ENCODE data around the gene NHLRC2.

The NHLRC2 gene

GRCh38 chr10:113921561-113922370, 67.3 kb downstream of the NHLRC2 start:
- Histone ChIP-seq H3K4ac (ENCODE audit: low read depth, low read length) (no peak overlapping the region), H3K4me2 (ENCODE audit: low read length) (no peak overlapping the region), H3K18ac (ENCODE audit: low read length) (no peak overlapping the region), H3K27ac (ENCODE audit: low read depth, low read length) (no peak overlapping the region), H2BK12ac (ENCODE audit: low read length) (no peak overlapping the region), H3K79me1 (ENCODE audit: low read length) (no peaks in the 10 kb centered on the region), H3K27me3 (ENCODE audit: insufficient read depth, low read length) (no peaks in the 10 kb centered on the region), H4K8ac (ENCODE audit: low read depth, low read length) (no peak overlapping the region), H3K9ac (ENCODE audit: low read length) (no peak overlapping the region), H4K91ac (ENCODE audit: low read depth, low read length) (no peak overlapping the region), H3K36me3 (ENCODE audit: control insufficient read depth in 1 of 2, insufficient read depth in 2 of 2, low read length in 2 of 2) (no peaks in the 10 kb centered on the region), H3K4me1 (ENCODE audit: control insufficient read depth in 1 of 2, insufficient read depth in 2 of 2, low read length in 2 of 2) (no peaks in the 10 kb centered on the region), H2BK5ac (ENCODE audit: low read depth, low read length, poor library complexity) (no peak overlapping the region), H3K14ac (ENCODE audit: low read length) (no peak overlapping the region), H3K4me3 (ENCODE audit: low read depth, low read length) (no peak overlapping the region), H3K9me3 (ENCODE audit: insufficient read depth, low read depth, low read length) (no peaks in the 10 kb centered on the region), H2AFZ (ENCODE audit: insufficient read depth, low read length, poor library complexity) (no peak overlapping the region), H3K79me2 (ENCODE audit: control insufficient read depth, insufficient read depth, low read length, poor library complexity) (no peaks in the 10 kb centered on the region), H2BK120ac (ENCODE audit: insufficient read depth, low read length, poor library complexity) (no peak overlapping the region), H2AK5ac (ENCODE audit: low read length) (no peak overlapping the region), H3K23ac (ENCODE audit: low read length) (no peak overlapping the region), H4K12ac (ENCODE audit: low read depth, low read length) (no peak overlapping the region)
- WGBS (ENCODE audit: extremely low coverage, insufficient coverage, insufficient read length) = no CpG with 5 or more reads among the region's 5 CpGs
- DNase-seq = no peak

- no peaks in the 10 kb centered on the region for H3K9me3 ChIP-seq (ENCODE audit: insufficient read depth, low read depth, low read length)
- no peak overlapping the region for H2BK5ac ChIP-seq (ENCODE audit: low read depth, low read length, poor library complexity)
- no peak overlapping the region for H4K8ac ChIP-seq (ENCODE audit: low read depth, low read length)
- H4K91ac ChIP-seq (ENCODE audit: low read depth, low read length) = no peak overlapping the region
- no peak overlapping the region for H3K9ac ChIP-seq (ENCODE audit: low read length)
- H2BK120ac ChIP-seq (ENCODE audit: insufficient read depth, low read length, poor library complexity) = no peak overlapping the region
- H2AK5ac ChIP-seq (ENCODE audit: low read length) = no peak overlapping the region
- no peak overlapping the region for H2BK12ac ChIP-seq (ENCODE audit: low read length)
- H3K36me3 ChIP-seq (ENCODE audit: control insufficient read depth in 1 of 2, insufficient read depth in 2 of 2, low read length in 2 of 2) = no peaks in the 10 kb centered on the region
- no peaks in the 10 kb centered on the region for H3K79me2 ChIP-seq (ENCODE audit: control insufficient read depth, insufficient read depth, low read length, poor library complexity)
- H3K27me3 ChIP-seq (ENCODE audit: insufficient read depth, low read length) = no peaks in the 10 kb centered on the region
- no peak overlapping the region for H3K23ac ChIP-seq (ENCODE audit: low read length)
- H3K14ac ChIP-seq (ENCODE audit: low read length) = no peak overlapping the region
- H3K4ac ChIP-seq (ENCODE audit: low read depth, low read length) = no peak overlapping the region
- no peak for DNase-seq
- no peaks in the 10 kb centered on the region for H3K4me1 ChIP-seq (ENCODE audit: control insufficient read depth in 1 of 2, insufficient read depth in 2 of 2, low read length in 2 of 2)
- H3K79me1 ChIP-seq (ENCODE audit: low read length) = no peaks in the 10 kb centered on the region
- H4K12ac ChIP-seq (ENCODE audit: low read depth, low read length) = no peak overlapping the region
- no CpG with 5 or more reads among the region's 8 CpGs for WGBS (ENCODE audit: extremely low coverage, insufficient coverage, insufficient read length)
- H3K18ac ChIP-seq (ENCODE audit: low read length) = no peak overlapping the region
- H3K27ac ChIP-seq (ENCODE audit: low read depth, low read length) = no peak overlapping the region
- no peak overlapping the region for H2AFZ ChIP-seq (ENCODE audit: insufficient read depth, low read length, poor library complexity)
- no peak overlapping the region for H3K4me2 ChIP-seq (ENCODE audit: low read length)
- no peak overlapping the region for H3K4me3 ChIP-seq (ENCODE audit: low read depth, low read length)
These were observed 68.5 kb downstream of the NHLRC2 start for GRCh38 chr10:113922787-113923570.

- Histone ChIP-seq H4K8ac (ENCODE audit: low read depth, low read length) (no peak overlapping the region), H2BK12ac (ENCODE audit: low read length) (no peak overlapping the region), H3K4me2 (ENCODE audit: low read length) (no peak overlapping the region), H3K9ac (ENCODE audit: low read length) (no peak overlapping the region), H3K79me2 (ENCODE audit: control insufficient read depth, insufficient read depth, low read length, poor library complexity) (no peaks in the 10 kb centered on the region), H3K14ac (ENCODE audit: low read length) (no peak overlapping the region), H3K9me3 (ENCODE audit: insufficient read depth, low read depth, low read length) (no peaks in the 10 kb centered on the region), H3K27ac (ENCODE audit: low read depth, low read length) (no peak overlapping the region), H4K12ac (ENCODE audit: low read depth, low read length) (no peak overlapping the region), H2AFZ (ENCODE audit: insufficient read depth, low read length, poor library complexity) (no peak overlapping the region), H3K4me1 (ENCODE audit: control insufficient read depth in 1 of 2, insufficient read depth in 2 of 2, low read length in 2 of 2) (peaks cover 0 to under 1% of the 10 kb centered on the region in 2 experiments), H3K4me3 (ENCODE audit: low read depth, low read length) (no peak overlapping the region), H3K18ac (ENCODE audit: low read length) (no peak overlapping the region), H3K79me1 (ENCODE audit: low read length) (no peaks in the 10 kb centered on the region), H4K91ac (ENCODE audit: low read depth, low read length) (no peak overlapping the region), H2AK5ac (ENCODE audit: low read length) (no peak overlapping the region), H3K27me3 (ENCODE audit: insufficient read depth, low read length) (no peaks in the 10 kb centered on the region), H3K23ac (ENCODE audit: low read length) (no peak overlapping the region), H2BK5ac (ENCODE audit: low read depth, low read length, poor library complexity) (no peak overlapping the region), H3K36me3 (ENCODE audit: control insufficient read depth in 1 of 2, insufficient read depth in 2 of 2, low read length in 2 of 2) (no peaks in the 10 kb centered on the region), H3K4ac (ENCODE audit: low read depth, low read length) (no peak overlapping the region), H2BK120ac (ENCODE audit: insufficient read depth, low read length, poor library complexity) (no peak overlapping the region)
- WGBS (ENCODE audit: extremely low coverage, insufficient coverage, insufficient read length) = no CpG with 5 or more reads among the region's 1 CpG
- DNase-seq = no peak
These were observed 69.7 kb downstream of the NHLRC2 start for GRCh38 chr10:113924186-113924585.

GRCh38 chr10:113924664-113925063, 70.2 kb downstream of the NHLRC2 start:
- H3K4me2 ChIP-seq (ENCODE audit: low read length) = no peak overlapping the region
- no peak for DNase-seq
- H2AFZ ChIP-seq (ENCODE audit: insufficient read depth, low read length, poor library complexity) = no peak overlapping the region
- no peaks in the 10 kb centered on the region for H3K36me3 ChIP-seq (ENCODE audit: control insufficient read depth in 1 of 2, insufficient read depth in 2 of 2, low read length in 2 of 2)
- H3K23ac ChIP-seq (ENCODE audit: low read length) = no peak overlapping the region
- H2BK120ac ChIP-seq (ENCODE audit: insufficient read depth, low read length, poor library complexity) = no peak overlapping the region
- no peak overlapping the region for H3K4ac ChIP-seq (ENCODE audit: low read depth, low read length)
- peaks cover 0 to 5% of the 10 kb centered on the region in 2 experiments for H3K4me1 ChIP-seq (ENCODE audit: control insufficient read depth in 1 of 2, insufficient read depth in 2 of 2, low read length in 2 of 2)
- no peak overlapping the region for H3K18ac ChIP-seq (ENCODE audit: low read length)
- WGBS (ENCODE audit: extremely low coverage, insufficient coverage, insufficient read length) = no CpG with 5 or more reads among the region's 4 CpGs
- no peak overlapping the region for H2BK12ac ChIP-seq (ENCODE audit: low read length)
- no peaks in the 10 kb centered on the region for H3K27me3 ChIP-seq (ENCODE audit: insufficient read depth, low read length)
- no peak overlapping the region for H3K14ac ChIP-seq (ENCODE audit: low read length)
- H3K4me3 ChIP-seq (ENCODE audit: low read depth, low read length) = no peak overlapping the region
- H4K8ac ChIP-seq (ENCODE audit: low read depth, low read length) = no peak overlapping the region
- no peak overlapping the region for H4K91ac ChIP-seq (ENCODE audit: low read depth, low read length)
- no peak overlapping the region for H2AK5ac ChIP-seq (ENCODE audit: low read length)
- no peaks in the 10 kb centered on the region for H3K9me3 ChIP-seq (ENCODE audit: insufficient read depth, low read depth, low read length)
- no peak overlapping the region for H4K12ac ChIP-seq (ENCODE audit: low read depth, low read length)
- no peak overlapping the region for H3K27ac ChIP-seq (ENCODE audit: low read depth, low read length)
- no peak overlapping the region for H2BK5ac ChIP-seq (ENCODE audit: low read depth, low read length, poor library complexity)
- no peaks in the 10 kb centered on the region for H3K79me2 ChIP-seq (ENCODE audit: control insufficient read depth, insufficient read depth, low read length, poor library complexity)
- no peaks in the 10 kb centered on the region for H3K79me1 ChIP-seq (ENCODE audit: low read length)
- peak overlapping the region; percentile 48 for H3K9ac ChIP-seq (ENCODE audit: low read length)

Measured in trophoblast cell (in vitro differentiated cells and primary cell).